Effector memory CD4-positive, alpha-beta T cell (primary cell): Measurements from ENCODE around the gene CAMTA1.

ENCODE experiments used
- DNase-seq, 3 donors: peaks; one replicate each; pipeline ENCODE4 v3.0.0-alpha.2; 2020
- H3K27ac ChIP-seq: 2 replicates; pipeline ENCODE4 v1.7.0; 2013; ENCODE audit warnings: mild to moderate bottlenecking, low read length, moderate library complexity; ENCODE audit not compliant: insufficient read depth, poor library complexity, severe bottlenecking
- H3K27me3 ChIP-seq: replicated peaks from 2 replicates; pipeline ENCODE4 v1.7.0; 2013; ENCODE audit warnings: mild to moderate bottlenecking, low read length; ENCODE audit not compliant: insufficient read depth, control insufficient read depth, poor library complexity, severe bottlenecking
- H3K36me3 ChIP-seq: 2 replicates; pipeline ENCODE4 v1.7.0; 2013; ENCODE audit warnings: mild to moderate bottlenecking, low read length, moderate library complexity; ENCODE audit not compliant: control insufficient read depth, insufficient read depth
- H3K4me1 ChIP-seq: 2 replicates; pipeline ENCODE4 v1.7.0; 2013; ENCODE audit warnings: low read length, mild to moderate bottlenecking; ENCODE audit not compliant: control insufficient read depth, insufficient read depth, poor library complexity, severe bottlenecking
- H3K4me3 ChIP-seq: 2 replicates; pipeline ENCODE4 v1.7.0; 2013; ENCODE audit warnings: low read length, low read depth, mild to moderate bottlenecking; ENCODE audit not compliant: insufficient read depth, poor library complexity, severe bottlenecking
- H3K9me3 ChIP-seq: 2 replicates; pipeline ENCODE4 v1.7.0; 2013; ENCODE audit warnings: mild to moderate bottlenecking, low read length, moderate library complexity; ENCODE audit not compliant: control insufficient read depth

Gene CAMTA1

DNA sequence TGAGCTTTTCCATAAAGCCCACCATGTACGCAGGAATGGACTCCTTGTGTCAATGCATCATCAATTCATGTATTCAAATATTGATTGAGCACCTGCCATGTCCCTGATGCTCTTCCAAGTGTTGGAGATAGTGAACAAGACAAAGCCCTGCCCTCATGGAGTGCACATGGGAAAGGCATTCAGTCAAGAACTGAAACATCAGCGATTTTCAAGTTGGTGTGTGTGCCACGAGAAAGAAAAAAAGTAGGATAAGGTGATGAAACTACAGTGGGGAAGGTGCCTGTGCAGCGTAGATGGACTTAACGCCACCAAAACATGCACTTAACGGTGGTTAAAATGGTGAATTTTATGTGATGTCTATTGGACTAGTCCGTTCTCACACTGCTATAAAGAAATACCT, 553.2 kb downstream of the CAMTA1 start:
- Histone ChIP-seq H3K27ac (no peak overlapping the region), H3K9me3 (no peaks in the 10 kb centered on the region), H3K36me3 (no peaks in the 10 kb centered on the region), H3K4me3 (no peak overlapping the region), H3K4me1 (no peaks in the 10 kb centered on the region), H3K27me3 (no peaks in the 10 kb centered on the region)
- no peak for DNase-seq

DNA sequence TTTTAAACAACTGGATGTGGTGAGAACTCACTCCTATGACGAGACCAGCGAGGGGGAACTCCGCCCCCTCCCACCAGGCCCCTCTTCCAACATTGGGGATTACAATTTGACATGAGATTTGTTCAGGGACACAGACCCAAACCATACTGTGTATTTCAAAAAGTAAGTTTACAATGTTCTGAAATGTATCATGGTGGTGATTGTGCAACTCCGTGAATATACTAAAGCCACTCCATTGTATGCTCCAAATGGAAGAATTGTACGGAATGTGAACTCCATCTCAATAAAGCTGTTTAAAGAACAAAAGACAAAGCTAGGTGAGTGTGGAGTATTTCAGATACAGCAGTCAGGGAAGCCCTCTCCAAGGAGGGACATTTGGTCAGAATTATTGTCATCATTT, 553.8 kb downstream of the CAMTA1 start:
- Histone ChIP-seq H3K36me3 (no peaks in the 10 kb centered on the region), H3K27me3 (no peaks in the 10 kb centered on the region), H3K9me3 (no peaks in the 10 kb centered on the region), H3K27ac (no peak overlapping the region), H3K4me1 (no peaks in the 10 kb centered on the region), H3K4me3 (no peak overlapping the region)
- no peak for DNase-seq

DNA sequence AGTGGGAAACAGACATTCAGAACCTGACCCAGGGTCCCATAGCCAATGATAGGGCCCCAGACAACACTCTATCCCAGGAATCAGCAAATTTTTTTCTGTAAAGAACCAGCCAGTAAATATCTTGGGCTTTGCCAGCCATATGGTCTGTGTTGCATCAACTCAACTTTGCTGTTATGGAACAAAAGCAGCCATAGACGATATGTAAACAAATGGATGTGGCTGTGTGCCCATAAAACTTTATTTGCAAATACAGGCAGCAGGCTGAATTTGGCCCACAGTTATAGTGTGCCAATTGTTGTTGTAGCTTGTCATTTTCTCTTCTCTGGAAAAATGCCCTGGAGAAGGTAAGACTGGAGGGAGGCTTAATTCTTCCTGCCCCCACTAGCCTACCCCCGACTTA, 554.7 kb downstream of the CAMTA1 start:
- Histone ChIP-seq H3K27me3 (no peaks in the 10 kb centered on the region), H3K27ac (no peak overlapping the region), H3K9me3 (no peaks in the 10 kb centered on the region), H3K4me1 (no peaks in the 10 kb centered on the region), H3K36me3 (no peaks in the 10 kb centered on the region), H3K4me3 (no peak overlapping the region)
- no peak for DNase-seq

DNA sequence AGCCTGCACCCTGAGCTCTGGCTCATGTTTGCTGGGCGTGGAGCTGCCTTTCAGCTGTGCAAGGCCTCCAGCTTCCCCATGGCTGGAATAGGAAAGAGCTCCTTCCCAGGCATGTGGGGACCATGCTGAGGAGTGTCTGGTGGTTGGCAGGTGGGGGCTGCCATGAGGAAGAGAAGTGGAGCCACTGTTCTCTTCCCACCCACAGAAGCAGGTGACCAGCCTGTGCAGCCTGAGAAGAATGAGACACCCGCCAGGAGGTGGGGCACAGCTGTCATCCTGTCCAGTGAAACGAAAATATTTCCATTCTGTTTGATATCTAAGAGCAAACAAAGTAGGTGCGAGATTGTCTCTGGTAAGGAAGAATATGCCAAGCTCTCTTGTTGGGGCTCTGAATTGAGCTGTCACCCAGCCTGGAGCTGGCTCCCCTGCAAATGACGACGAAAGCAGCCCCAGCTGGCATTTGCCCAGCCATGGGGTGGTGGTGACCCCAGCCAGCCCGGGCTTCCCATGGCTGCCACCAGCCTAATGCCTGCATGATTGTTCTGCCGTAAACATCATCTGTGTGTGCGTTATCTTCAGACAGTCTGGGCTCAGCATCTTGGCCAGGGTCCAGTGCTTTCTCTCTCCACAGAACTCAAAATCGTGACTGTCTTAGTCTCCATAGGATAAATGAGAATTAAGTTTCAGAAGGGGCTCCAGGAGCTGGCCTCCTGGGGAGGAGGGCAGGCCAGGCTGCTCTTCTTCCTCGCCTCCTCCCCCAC, 556.1 kb downstream of the CAMTA1 start:
- Histone ChIP-seq H3K36me3 (no peaks in the 10 kb centered on the region), H3K4me3 (no peak overlapping the region), H3K27me3 (no peaks in the 10 kb centered on the region), H3K27ac (no peak overlapping the region), H3K4me1 (no peaks in the 10 kb centered on the region), H3K9me3 (no peaks in the 10 kb centered on the region)
- no peak for DNase-seq

DNA sequence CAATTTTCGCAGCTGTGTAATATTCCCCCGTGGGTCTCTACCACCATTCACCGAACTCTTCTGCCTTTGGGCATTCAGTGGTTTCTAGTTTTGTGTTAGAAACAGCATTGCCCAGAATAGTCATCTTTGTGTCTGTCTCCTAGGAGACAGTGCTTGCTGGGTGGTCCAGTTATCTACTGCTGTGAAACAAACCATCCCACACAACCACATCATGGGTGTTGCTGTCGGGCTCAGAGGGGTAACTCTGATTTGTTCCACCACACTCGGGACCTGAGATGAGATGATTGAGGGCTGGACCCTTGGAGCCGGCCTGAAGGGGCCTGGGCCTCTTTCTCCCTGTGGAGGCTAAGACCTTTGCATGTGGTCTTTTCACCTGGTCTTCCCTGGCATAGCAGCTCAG, 558.6 kb downstream of the CAMTA1 start:
- Histone ChIP-seq H3K9me3 (no peaks in the 10 kb centered on the region), H3K27ac (no peak overlapping the region), H3K4me1 (no peaks in the 10 kb centered on the region), H3K4me3 (no peak overlapping the region), H3K27me3 (no peaks in the 10 kb centered on the region), H3K36me3 (no peaks in the 10 kb centered on the region)
- DNase-seq, result no peak

DNA sequence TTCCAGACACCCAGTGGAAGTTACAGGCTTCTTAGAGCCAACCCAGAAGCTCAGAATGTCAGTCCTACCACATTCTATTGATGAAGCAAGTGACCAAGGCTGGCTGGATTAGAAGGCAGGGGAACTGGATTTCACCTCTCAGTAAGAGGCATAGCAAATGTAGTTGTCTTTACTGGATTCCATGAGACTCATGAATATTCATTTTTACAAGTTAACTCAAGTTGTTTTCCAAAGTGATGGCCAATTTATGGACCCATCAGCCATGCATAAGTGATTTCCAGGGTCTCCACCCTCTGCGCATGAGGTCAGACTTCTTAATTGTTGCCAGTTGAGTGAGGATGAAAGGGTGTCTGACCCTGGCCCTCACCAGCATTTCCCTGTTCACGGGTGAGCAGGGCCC, 559.0 kb downstream of the CAMTA1 start:
- Histone ChIP-seq H3K4me3 (no peak overlapping the region), H3K27ac (no peak overlapping the region)
- no peak for DNase-seq

DNA sequence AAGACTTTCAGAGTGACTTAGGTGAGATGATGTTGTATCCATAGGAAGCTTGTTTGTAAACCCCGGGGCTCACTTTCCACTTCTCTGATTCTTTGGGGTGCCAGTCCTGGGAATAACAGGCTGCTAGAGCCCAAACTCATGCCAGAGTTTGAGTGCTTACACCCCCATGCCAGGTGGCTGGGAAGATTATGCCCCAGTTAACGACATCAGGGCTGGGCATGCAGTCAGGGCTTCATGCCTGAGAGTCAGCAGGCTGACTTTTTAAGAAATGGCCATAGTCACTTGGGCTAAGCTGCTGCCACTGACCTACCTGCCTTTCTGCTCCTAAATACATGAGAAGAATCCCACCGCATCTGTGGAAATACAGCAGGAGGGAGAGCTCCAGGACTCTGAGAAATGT, 560.3 kb downstream of the CAMTA1 start:
- Histone ChIP-seq H3K4me3 (no peak overlapping the region), H3K36me3 (no peaks in the 10 kb centered on the region), H3K4me1 (no peaks in the 10 kb centered on the region), H3K27me3 (no peaks in the 10 kb centered on the region), H3K27ac (no peak overlapping the region), H3K9me3 (no peaks in the 10 kb centered on the region)
- no peak for DNase-seq

More for the DNA sequence above, 559.0 kb downstream of the CAMTA1 start:
- Histone ChIP-seq H3K4me1 (no peaks in the 10 kb centered on the region), H3K36me3 (no peaks in the 10 kb centered on the region), H3K27me3 (no peaks in the 10 kb centered on the region), H3K9me3 (no peaks in the 10 kb centered on the region)

DNA sequence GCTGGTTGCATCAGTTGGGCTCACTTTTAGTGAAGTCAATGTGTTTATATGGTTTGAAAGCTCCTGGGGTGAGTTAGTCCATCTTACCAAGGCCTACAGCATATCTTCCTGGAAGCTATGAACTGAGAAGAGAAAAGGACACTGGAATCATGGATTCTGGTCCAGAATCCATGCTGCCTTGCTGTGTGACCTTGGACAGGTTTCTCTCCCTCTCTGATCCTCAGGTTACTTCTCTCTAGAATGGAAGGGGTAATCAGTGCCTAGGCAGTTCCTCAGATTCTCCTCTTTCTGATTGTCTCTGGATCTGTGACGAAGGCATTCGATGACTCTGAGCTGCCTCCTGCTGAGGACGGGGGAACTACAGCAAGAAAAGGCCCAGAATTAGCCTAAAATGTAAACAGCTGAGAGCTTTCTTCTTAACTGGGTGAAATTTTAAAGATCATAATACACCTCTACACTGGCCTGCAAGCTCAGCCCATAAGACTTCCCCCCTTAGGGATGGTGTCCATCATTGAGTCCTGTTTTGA, 560.9 kb downstream of the CAMTA1 start:
- Histone ChIP-seq H3K27me3 (no peaks in the 10 kb centered on the region), H3K36me3 (no peaks in the 10 kb centered on the region), H3K4me3 (no peak overlapping the region), H3K27ac (no peak overlapping the region), H3K4me1 (no peaks in the 10 kb centered on the region), H3K9me3 (no peaks in the 10 kb centered on the region)
- DNase-seq, result no peak

DNA sequence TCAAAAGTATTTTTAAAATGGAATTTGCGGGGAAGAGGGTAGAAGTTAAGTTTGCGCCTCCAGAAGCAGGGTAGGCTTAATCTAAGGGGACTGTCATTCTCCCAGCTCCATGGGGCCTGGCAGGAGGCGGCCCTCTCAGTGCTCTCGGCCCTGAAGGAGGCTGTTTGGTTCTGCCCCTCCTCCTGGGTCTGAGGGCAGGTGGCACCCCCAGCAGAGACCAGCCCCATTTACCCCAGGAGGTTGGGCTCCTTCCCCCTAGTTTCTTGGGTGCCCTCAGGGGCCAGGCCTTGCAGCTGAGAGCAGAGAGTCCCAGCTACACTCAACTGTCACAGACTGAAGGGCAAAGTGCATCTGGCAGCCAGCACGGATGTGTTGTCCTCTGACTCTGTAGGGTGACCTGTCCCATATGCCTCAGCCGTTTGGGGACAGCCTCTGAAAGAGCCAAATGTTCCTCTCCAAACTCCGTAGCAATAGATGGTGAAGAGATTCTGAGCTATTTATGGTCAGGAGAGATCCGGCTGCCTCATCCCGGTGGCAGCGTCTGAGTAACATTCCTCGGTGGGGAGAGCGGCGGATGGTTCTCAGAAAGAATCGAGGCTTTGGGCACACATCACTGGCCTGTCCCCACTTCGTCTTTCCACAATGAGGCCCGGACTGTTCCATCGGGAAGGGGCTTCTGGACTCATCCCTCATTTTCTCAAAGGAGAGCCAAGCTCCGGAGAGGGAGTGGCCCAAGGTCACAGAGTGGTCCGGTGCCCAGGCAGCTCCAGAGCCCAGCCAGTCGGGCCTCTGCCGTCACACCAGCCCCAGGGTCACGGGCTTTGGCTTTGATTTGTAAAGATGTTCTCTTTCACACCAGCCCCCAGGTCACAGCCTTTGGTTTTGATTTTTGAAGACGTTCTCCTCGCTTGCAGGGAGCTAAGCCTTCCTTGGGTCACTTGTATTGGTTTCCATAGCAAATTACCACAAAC, 561.6 kb downstream of the CAMTA1 start:
- Histone ChIP-seq H3K9me3 (no peaks in the 10 kb centered on the region), H3K27ac (no peak overlapping the region), H3K36me3 (no peaks in the 10 kb centered on the region), H3K27me3 (no peaks in the 10 kb centered on the region), H3K4me1 (no peaks in the 10 kb centered on the region), H3K4me3 (no peak overlapping the region)
- DNase-seq, result no peak

DNA sequence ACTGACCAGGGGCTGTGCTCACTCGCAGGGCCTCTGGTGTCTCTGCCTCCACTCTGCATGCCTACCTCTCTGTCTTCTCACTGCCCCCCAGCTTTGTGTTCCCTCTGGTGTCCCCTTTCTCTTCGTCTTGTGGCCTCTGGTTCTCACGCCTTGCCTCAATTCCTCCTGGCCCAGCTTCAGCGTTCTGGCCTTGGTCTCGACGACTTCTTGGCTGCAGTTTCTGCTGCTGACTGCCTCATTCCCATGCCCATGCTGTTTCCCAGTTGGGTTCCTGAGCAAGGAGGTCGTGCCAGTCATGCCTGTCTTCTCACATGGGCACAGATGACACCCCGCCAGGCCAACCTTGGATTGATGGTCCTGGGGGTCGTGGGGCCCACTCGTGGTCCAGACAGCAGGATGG, 562.8 kb downstream of the CAMTA1 start:
- Histone ChIP-seq H3K4me1 (no peaks in the 10 kb centered on the region), H3K4me3 (no peak overlapping the region), H3K27me3 (no peaks in the 10 kb centered on the region), H3K27ac (no peak overlapping the region), H3K36me3 (no peaks in the 10 kb centered on the region), H3K9me3 (no peaks in the 10 kb centered on the region)
- DNase-seq, result no peak
